HCT116 (cell line): ENCODE results near the gene MICOS13. TPM values are rescaled to one million over a fixed set of nuclear protein-coding genes. Genes with fewer than 3 reads are reported as not detected.

Experiments
- ATAC-seq: fragments of 200-7000 bp; cut with Tn5 transposase; 2 replicates; pipeline ENCODE4 v1.9.1; 2020; ENCODE audit warnings: mild to moderate bottlenecking, moderate library complexity
- BruUV-seq: library from RNA; stranded (reverse); fragments of 400-500 nt; replicated peaks from 2 replicates; lab custom pipeline; 2021; lab: Mats Ljungman, UMichigan
- CTCF ChIA-PET: fragments of 300-600 bp; sonication (Branson Sonifier 250); formaldehyde crosslinking; loops from one replicate; lab custom pipeline; 2021; ENCODE audit warnings: antibody characterized with exemption; lab: Charles Lee
- POLR2A ChIA-PET: fragments of 300-600, 350-600 bp; sonication (Branson Sonifier 250); formaldehyde crosslinking; loops from one replicate; lab custom pipeline; 2021; ENCODE audit warnings: antibody characterized with exemption; lab: Charles Lee
- RAD21 ChIA-PET, 2 experiments: fragments of 300-600 bp; sonication (Branson Sonifier 250); formaldehyde crosslinking; loops; one replicate each; lab custom pipeline; 2023; ENCODE audit warnings: low total read pairs in 2 of 2; ENCODE audit not compliant: uncharacterized antibody in 2 of 2, unreplicated experiment in 2 of 2, low non-redundant PET in 1 of 2; lab: Charles Lee
- DNase-seq: peaks from one replicate; pipeline ENCODE4 v3.0.0-alpha.2; 2010; ENCODE audit warnings: low read depth, low spot score
- H2AFZ ChIP-seq: fragments of 200-600 bp; shearing (Covaris generic), sonication (generic); 2 replicates; pipeline ENCODE4 v1.6.1; 2017; ENCODE audit warnings: low read depth, mixed run types, mixed read lengths, antibody characterized with exemption, low read length; ENCODE audit not compliant: poor library complexity, severe bottlenecking
- H3K27ac ChIP-seq: 2 replicates; pipeline ENCODE4 v1.5.1; 2012; ENCODE audit warnings: low read depth, low read length
- H3K27me3 ChIP-seq: fragments of 200-600 bp; sonication (generic); 2 replicates; pipeline ENCODE4 v1.6.1; 2016; ENCODE audit warnings: mixed run types, low read length, mixed read lengths; ENCODE audit not compliant: insufficient read depth
- H3K36me3 ChIP-seq, 2 experiments: fragments of 200-500 bp in 1 of 2; fragments of 200-600 bp in 1 of 2; sonication (Bioruptor generic) in 1 of 2; sonication (generic) in 1 of 2; 2 replicates each; pipeline versions ENCODE4 v1.5.1 to v1.6.1; 2014 to 2016; ENCODE audit warnings: low read length in 2 of 2, inconsistent platforms in 1 of 2, mixed read lengths in 1 of 2, mixed run types in 1 of 2; ENCODE audit not compliant: insufficient read depth in 2 of 2, control insufficient read depth in 1 of 2
- H3K4me1 ChIP-seq, 2 experiments: fragments of 200-600 bp in 1 of 2; sonication (generic) in 1 of 2; 2 replicates each; pipeline versions ENCODE4 v1.5.1 to v1.6.1; 2012 to 2017; ENCODE audit warnings: low read length in 2 of 2, inconsistent platforms in 1 of 2, mild to moderate bottlenecking in 1 of 2, mixed read lengths in 1 of 2, mixed run types in 1 of 2, moderate library complexity in 1 of 2; ENCODE audit not compliant: insufficient read depth in 2 of 2, control insufficient read depth in 1 of 2
- H3K4me2 ChIP-seq: fragments of 200-600 bp; sonication (generic); 2 replicates; pipeline ENCODE4 v1.6.1; 2017; ENCODE audit warnings: mixed run types, low read length, mixed read lengths
- H3K4me3 ChIP-seq, 2 experiments: fragments of 200-600 bp in 1 of 2; sonication (generic) in 1 of 2; replicated peaks in 1 of 2; 2 replicates each; pipeline ENCODE4 v1.5.1; 2011 to 2016; ENCODE audit warnings: low read length in 2 of 2, control low read depth in 1 of 2, low read depth in 1 of 2, mild to moderate bottlenecking in 1 of 2, mixed read lengths in 1 of 2, mixed run types in 1 of 2
- H3K79me2 ChIP-seq: fragments of 200-600 bp; sonication (generic); 2 replicates; pipeline ENCODE4 v1.6.1; 2017; ENCODE audit warnings: mild to moderate bottlenecking, mixed run types, low read length, moderate library complexity, mixed read lengths; ENCODE audit not compliant: insufficient read depth
- H3K9ac ChIP-seq: fragments of 200-600 bp; sonication (generic); 2 replicates; pipeline ENCODE4 v1.6.1; 2016; ENCODE audit warnings: low read length, mixed read lengths
- H3K9me2 ChIP-seq: fragments of 200-600 bp; sonication (generic), shearing (Covaris generic); 2 replicates; pipeline ENCODE4 v1.6.1; 2017; ENCODE audit warnings: mixed run types, mild to moderate bottlenecking, moderate library complexity; ENCODE audit not compliant: insufficient read depth
- H3K9me3 ChIP-seq, 2 experiments: fragments of 200-500 bp in 1 of 2; fragments of 200-600 bp in 1 of 2; sonication (Bioruptor generic) in 1 of 2; sonication (generic) in 1 of 2; 2 replicates each; pipeline ENCODE4 v1.6.1; 2014 to 2017; ENCODE audit warnings: low read length in 2 of 2, mixed read lengths in 2 of 2, inconsistent platforms in 1 of 2, low read depth in 1 of 2, mild to moderate bottlenecking in 1 of 2, mixed run types in 1 of 2, moderate library complexity in 1 of 2; ENCODE audit not compliant: control insufficient read depth in 1 of 2, insufficient read depth in 1 of 2
- H4K20me1 ChIP-seq: fragments of 200-600 bp; sonication (generic), shearing (Covaris generic); 2 replicates; pipeline ENCODE4 v1.6.1; 2017; ENCODE audit warnings: mixed run types, mild to moderate bottlenecking, moderate library complexity; ENCODE audit not compliant: insufficient read depth
- CBX3 ChIP-seq: IDR thresholded peaks from 2 replicates; pipeline ENCODE4 v1.6.1; 2012; ENCODE audit warnings: low read depth
- EGR1 ChIP-seq: IDR thresholded peaks from 2 replicates; pipeline ENCODE4 v1.6.1; 2012; ENCODE audit warnings: low read depth
- EZH2phosphoT487 ChIP-seq: fragments of 200-600 bp; IDR thresholded peaks from 2 replicates; pipeline ENCODE4 v1.6.1; 2018; ENCODE audit warnings: antibody characterized with exemption, borderline replicate concordance
- FOSL1 ChIP-seq: IDR thresholded peaks from 2 replicates; pipeline ENCODE4 v1.6.1; 2012; ENCODE audit warnings: low read depth
- JUND ChIP-seq: IDR thresholded peaks from 2 replicates; pipeline ENCODE4 v1.6.1; 2012
- POLR2A ChIP-seq: IDR thresholded peaks from 2 replicates; pipeline ENCODE4 v1.7.0; 2011; ENCODE audit warnings: borderline replicate concordance; ENCODE audit not compliant: insufficient read depth, insufficient read length; ENCODE audit errors: extremely low read depth
- POLR2AphosphoS5 ChIP-seq: IDR thresholded peaks from 2 replicates; pipeline ENCODE4 v1.6.1; 2011; ENCODE audit warnings: mild to moderate bottlenecking, low read depth, low read length, moderate library complexity
- RAD21 ChIP-seq: IDR thresholded peaks from 2 replicates; pipeline ENCODE4 v1.6.1; 2012; ENCODE audit warnings: low read depth, mild to moderate bottlenecking
- SIN3A ChIP-seq: IDR thresholded peaks from 2 replicates; pipeline ENCODE4 v1.6.1; 2012; ENCODE audit warnings: low read depth
- SP1 ChIP-seq: IDR thresholded peaks from 2 replicates; pipeline ENCODE4 v1.6.1; 2012; ENCODE audit warnings: low read depth
- TCF7L2 ChIP-seq: IDR thresholded peaks from 2 replicates; pipeline ENCODE4 v1.7.0; 2011; ENCODE audit warnings: borderline replicate concordance, inconsistent platforms; ENCODE audit not compliant: insufficient read depth, insufficient read length; ENCODE audit errors: extremely low read depth
- YY1 ChIP-seq: IDR thresholded peaks from 2 replicates; pipeline ENCODE4 v1.6.1; 2011; ENCODE audit warnings: low read length, low read depth, moderate library complexity, mild to moderate bottlenecking; ENCODE audit not compliant: insufficient replicate concordance; ENCODE audit errors: extremely low read depth
- ZBTB33 ChIP-seq: IDR thresholded peaks from 2 replicates; pipeline ENCODE4 v1.6.1; 2011; ENCODE audit warnings: mild to moderate bottlenecking, low read length, moderate library complexity; ENCODE audit not compliant: insufficient replicate concordance; ENCODE audit errors: extremely low read depth
- ZFX ChIP-seq: fragments of 450-650 bp; IDR thresholded peaks from 2 replicates; pipeline ENCODE4 v1.6.1; 2017
- ZNF274 ChIP-seq: fragments of 200-500 bp; sonication (Bioruptor generic); IDR thresholded peaks from 2 replicates; pipeline ENCODE4 v1.6.1; 2014; ENCODE audit warnings: mild to moderate bottlenecking, low read depth, low read length, inconsistent platforms
- intact Hi-C: fragments of 100-400 bp; cut with micrococcal nuclease; formaldehyde crosslinking; loops from 2 replicates; pipeline ENCODE4 v1.10.0; 2022
- total RNA-seq: library from RNA; stranded (reverse); gene quantifications from one replicate; pipeline ENCODE4 v1.2.1, GENCODE V29; 2021; ENCODE audit not compliant: unreplicated experiment

The MICOS13 gene
- total RNA-seq, 1 experiment from 2014 or later = 61.6 TPM

DNA sequence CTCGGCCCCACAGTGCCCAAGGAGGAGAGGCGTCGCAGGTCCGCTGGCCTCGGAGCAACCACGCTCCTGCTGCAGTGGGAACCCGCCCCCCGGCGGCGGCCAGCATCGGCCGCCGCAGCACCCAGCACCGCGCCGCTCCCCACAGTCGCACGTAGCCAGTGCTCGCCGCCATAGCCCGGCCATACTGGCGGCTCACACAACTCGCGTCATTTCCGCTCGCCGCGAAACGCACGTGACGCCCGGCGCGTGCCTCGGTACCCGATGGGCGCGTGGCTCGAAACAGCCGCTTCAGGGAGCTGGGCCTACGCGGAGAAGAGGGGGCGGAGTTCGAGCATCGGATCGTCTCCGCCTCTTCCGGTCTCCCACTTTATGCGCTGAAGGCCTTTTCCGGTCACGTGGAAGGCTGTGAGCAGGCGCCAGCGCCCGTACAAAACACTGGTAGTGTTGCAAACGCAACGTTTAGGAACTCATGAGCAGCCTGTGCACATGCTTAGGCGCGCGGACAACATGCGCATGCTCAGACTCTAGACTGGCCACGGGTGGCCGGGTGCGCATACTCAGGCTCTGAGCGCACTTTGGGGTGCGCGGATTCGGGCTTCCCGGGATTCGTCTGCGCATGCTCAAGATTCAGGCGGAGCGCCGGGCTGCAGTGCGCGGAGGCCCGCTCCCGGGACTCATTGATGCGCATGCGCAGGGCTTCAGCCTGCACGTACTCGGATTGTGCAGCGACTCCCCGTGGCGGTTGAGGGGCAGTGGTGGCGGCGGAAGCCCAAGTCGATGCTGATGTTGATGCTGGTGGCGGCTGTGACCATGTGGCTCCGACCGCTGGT, 39.9 kb upstream of the MICOS13 start, which contains the start of the genes CATSPERD and LONP1 (continued):
- TF ChIP-seq ZBTB33 (no peak), SP1 (peak; percentile 67), POLR2AphosphoS5 (peak; percentile 90), FOSL1 (no peak), RAD21 (no peak), EZH2phosphoT487 (no peak)
- TF ChIP-seq, all 23 proteins: peak for 11

GRCh38 chr19:5719274-5719960, 39.1 kb upstream of the MICOS13 start:
- Histone ChIP-seq H3K27ac (peak overlapping the region; percentile 85), H3K9me2 (no peaks in the 10 kb centered on the region), H3K79me2 (peaks cover 54% of the 10 kb centered on the region), H3K27me3 (no peaks in the 10 kb centered on the region), H3K36me3 (peaks cover 2 to 11% of the 10 kb centered on the region in 2 experiments; a peak in 2 of 4 replicates), H3K4me2 (peak overlapping the region; percentile 88), H3K4me1 (peaks cover 10 to 28% of the 10 kb centered on the region in 2 experiments), H4K20me1 (peaks cover 3% of the 10 kb centered on the region; the same call in 1 of the 2 replicates), H3K9ac (peak overlapping the region; percentile 99), H3K9me3 (no peaks in the 10 kb centered on the region), H2AFZ (no peak overlapping the region), H3K4me3 (peak overlapping the region; percentile 99 to 100)
- CTCF ChIA-PET = interaction anchor here (0.6 to 1.7 kb wide), 4 partner anchors 29 to 61 kb away, joined by 3 to 9 read pairs (median 4); partner anchors contain the start of gene RPL36
- ATAC-seq (no peak; the same call in 1 of the 2 replicates), DNase-seq (no peak)
- POLR2A ChIA-PET = interaction anchor here (0.6 to 3.1 kb wide), 7 partner anchors 13 to 334 kb away, joined by 3 to 31 read pairs (median 6); partner anchors contain the start of genes DUS3L, NDUFA11, RPL36 and VMAC
- TF ChIP-seq YY1 (no peak), SIN3A (no peak), JUND (no peak), CBX3 (no peak), ZNF274 (no peak), TCF7L2 (no peak), EZH2phosphoT487 (no peak), RAD21 (no peak), POLR2AphosphoS5 (no peak), ZFX (no peak), POLR2A (no peak), SP1 (no peak), FOSL1 (no peak), EGR1 (no peak), ZBTB33 (no peak)
- intact Hi-C loops = no loop called here
- RAD21 ChIA-PET = interaction anchor here in 1 of 2 experiments (0.9 kb wide), 1 partner anchor 85 kb away, joined by 10 read pairs; no protein-coding TSS in a partner anchor
- BruUV-seq = TSS peak; percentile 78
